SU-DHL-6 (cell line): ENCODE results near the gene HORMAD1.

ENCODE experiments used
- H2AFZ ChIP-seq: fragments of 200-600 bp; sonication (generic); 2 replicates; pipeline ENCODE4 v1.6.1; 2014; ENCODE audit warnings: low read depth, mild to moderate bottlenecking, moderate library complexity, mixed read lengths, antibody characterized with exemption, low read length; ENCODE audit not compliant: severe bottlenecking
- H3F3A ChIP-seq: fragments of 200-600 bp; shearing (Covaris generic); 2 replicates; pipeline ENCODE4 v1.6.0; 2016; ENCODE audit warnings: antibody characterized with exemption, mild to moderate bottlenecking; ENCODE audit not compliant: insufficient read depth
- H3K27ac ChIP-seq: fragments of 200-600 bp; sonication (generic); 2 replicates; pipeline ENCODE4 v1.5.1; 2016; ENCODE audit warnings: low read depth, mild to moderate bottlenecking, low read length, moderate library complexity, mixed read lengths
- H3K27me3 ChIP-seq: fragments of 200-600 bp; sonication (generic), shearing (Covaris generic); 2 replicates; pipeline ENCODE4 v1.6.0; 2014; ENCODE audit warnings: mild to moderate bottlenecking, low read length
- H3K36me3 ChIP-seq: fragments of 200-600 bp; sonication (generic); 2 replicates; pipeline ENCODE4 v1.6.1; 2014; ENCODE audit warnings: mild to moderate bottlenecking, low read length, mixed read lengths
- H3K4me2 ChIP-seq: fragments of 300-600, 200-600 bp; shearing (Covaris generic), sonication (generic); 2 replicates; pipeline ENCODE4 v1.6.0; 2014; ENCODE audit warnings: low read length, low read depth, mild to moderate bottlenecking; ENCODE audit not compliant: poor library complexity, severe bottlenecking
- H3K4me3 ChIP-seq: fragments of 200-600 bp; sonication (generic); 2 replicates; pipeline ENCODE4 v1.5.1; 2014; ENCODE audit warnings: antibody characterized with exemption, low read length, mild to moderate bottlenecking, mixed read lengths; ENCODE audit not compliant: insufficient read depth, poor library complexity, severe bottlenecking
- H3K79me2 ChIP-seq: fragments of 200-600 bp; sonication (generic); 2 replicates; pipeline ENCODE4 v1.6.1; 2014; ENCODE audit warnings: mild to moderate bottlenecking, low read length, moderate library complexity; ENCODE audit not compliant: insufficient read depth
- H3K9ac ChIP-seq: fragments of 200-600 bp; sonication (generic); 2 replicates; pipeline ENCODE4 v1.7.0; 2014; ENCODE audit warnings: mild to moderate bottlenecking, low read length
- H3K9me2 ChIP-seq: fragments of 200-600 bp; sonication (generic); replicated peaks from 2 replicates; pipeline ENCODE4 v1.6.1; 2014; ENCODE audit warnings: low read length; ENCODE audit not compliant: insufficient read depth
- H3K9me3 ChIP-seq: fragments of 200-600 bp; sonication (generic); 2 replicates; pipeline ENCODE4 v1.6.1; 2014; ENCODE audit warnings: low read length, mixed read lengths; ENCODE audit not compliant: insufficient read depth
- H4K20me1 ChIP-seq: fragments of 200-600 bp; sonication (generic); 2 replicates; pipeline ENCODE4 v1.6.1; 2014; ENCODE audit warnings: low read depth, mild to moderate bottlenecking, antibody characterized with exemption, low read length, moderate library complexity, mixed read lengths
- EZH2phosphoT487 ChIP-seq: fragments of 200-600 bp; sonication (generic), shearing (Covaris generic); conservative IDR thresholded peaks from 2 replicates; pipeline ENCODE4 v1.6.1; 2018; ENCODE audit warnings: mild to moderate bottlenecking, antibody characterized with exemption, low read length, moderate library complexity, mixed read lengths
- TF ChIP-seq, protein P1 (sequence below): fragments of 200-600 bp; sonication (generic); IDR thresholded peaks from one replicate; pipeline ENCODE4 v1.5.1; 2017; ENCODE audit warnings: antibody characterized with exemption, mild to moderate bottlenecking, low read length, moderate library complexity; ENCODE audit not compliant: insufficient read depth, poor library complexity, severe bottlenecking

Gene HORMAD1

DNA sequence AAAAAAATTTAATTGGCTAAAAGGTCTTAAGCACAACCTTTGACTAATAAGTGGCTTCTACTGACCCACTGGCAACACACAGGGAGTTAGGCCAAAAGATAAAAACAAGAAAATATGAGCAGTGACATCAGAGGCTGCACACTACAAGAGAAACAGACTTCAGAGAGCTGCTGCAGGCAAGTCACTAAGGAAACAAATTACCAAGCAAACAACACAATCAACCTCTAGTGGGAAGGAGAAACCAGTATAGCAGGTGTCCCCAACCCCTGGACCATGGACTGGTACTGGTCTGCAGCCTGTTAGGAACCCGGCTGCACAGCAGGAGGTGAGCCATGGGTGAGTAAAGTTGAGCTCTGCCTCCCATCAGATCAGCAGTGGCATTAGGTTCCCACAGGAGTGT lies 70.5 kb downstream of the HORMAD1 start:
- Histone ChIP-seq H3K36me3 (no peaks in the 10 kb centered on the region), H3K4me3 (no peak overlapping the region), H3K9me3 (no peaks in the 10 kb centered on the region), H2AFZ (no peak overlapping the region), H4K20me1 (no peaks in the 10 kb centered on the region), H3K9me2 (no peaks in the 10 kb centered on the region), H3K27me3 (no peaks in the 10 kb centered on the region), H3K27ac (no peak overlapping the region), H3F3A (peaks cover 6% of the 10 kb centered on the region; the same call in 1 of the 2 replicates), H3K4me2 (no peak overlapping the region), H3K9ac (no peak overlapping the region), H3K79me2 (no peaks in the 10 kb centered on the region)
- TF ChIP-seq, protein P1, sequence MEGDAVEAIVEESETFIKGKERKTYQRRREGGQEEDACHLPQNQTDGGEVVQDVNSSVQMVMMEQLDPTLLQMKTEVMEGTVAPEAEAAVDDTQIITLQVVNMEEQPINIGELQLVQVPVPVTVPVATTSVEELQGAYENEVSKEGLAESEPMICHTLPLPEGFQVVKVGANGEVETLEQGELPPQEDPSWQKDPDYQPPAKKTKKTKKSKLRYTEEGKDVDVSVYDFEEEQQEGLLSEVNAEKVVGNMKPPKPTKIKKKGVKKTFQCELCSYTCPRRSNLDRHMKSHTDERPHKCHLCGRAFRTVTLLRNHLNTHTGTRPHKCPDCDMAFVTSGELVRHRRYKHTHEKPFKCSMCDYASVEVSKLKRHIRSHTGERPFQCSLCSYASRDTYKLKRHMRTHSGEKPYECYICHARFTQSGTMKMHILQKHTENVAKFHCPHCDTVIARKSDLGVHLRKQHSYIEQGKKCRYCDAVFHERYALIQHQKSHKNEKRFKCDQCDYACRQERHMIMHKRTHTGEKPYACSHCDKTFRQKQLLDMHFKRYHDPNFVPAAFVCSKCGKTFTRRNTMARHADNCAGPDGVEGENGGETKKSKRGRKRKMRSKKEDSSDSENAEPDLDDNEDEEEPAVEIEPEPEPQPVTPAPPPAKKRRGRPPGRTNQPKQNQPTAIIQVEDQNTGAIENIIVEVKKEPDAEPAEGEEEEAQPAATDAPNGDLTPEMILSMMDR, result no peak
- no peak for TF ChIP-seq EZH2phosphoT487

DNA sequence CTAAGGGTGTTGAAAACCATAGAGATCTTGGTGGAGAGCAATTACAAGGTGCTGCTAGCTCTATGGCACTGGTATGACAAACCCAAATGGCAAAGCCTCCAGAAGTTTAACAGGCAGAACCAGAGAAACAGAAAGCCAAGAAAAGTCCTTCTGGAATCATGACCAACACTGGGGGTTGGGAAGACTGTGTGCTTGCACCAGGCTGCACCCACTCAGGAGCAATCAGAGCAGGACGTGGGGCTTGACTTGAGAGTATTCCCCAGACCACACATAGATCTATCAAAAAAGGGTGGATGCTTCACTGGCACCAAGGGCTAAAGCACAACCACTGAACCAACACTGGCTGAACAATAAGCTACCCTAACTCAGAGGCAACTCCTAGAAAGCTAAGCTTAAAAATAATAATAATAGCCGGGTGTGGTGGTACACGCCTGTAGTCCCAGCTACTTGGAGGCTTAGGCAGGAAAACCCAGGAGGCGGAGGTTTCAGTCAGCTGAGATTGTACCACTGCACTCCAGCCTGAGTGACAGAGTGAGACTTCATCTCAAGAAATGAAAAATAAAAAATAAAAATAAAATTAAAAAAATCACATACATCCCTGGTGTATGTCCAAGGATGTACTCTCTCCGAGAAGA lies 71.1 kb downstream of the HORMAD1 start:
- Histone ChIP-seq H3K27me3 (no peaks in the 10 kb centered on the region), H3K9me2 (no peaks in the 10 kb centered on the region), H3K27ac (no peak overlapping the region), H4K20me1 (no peaks in the 10 kb centered on the region), H3K9ac (no peak overlapping the region), H2AFZ (no peak overlapping the region), H3K4me2 (no peak overlapping the region), H3K36me3 (no peaks in the 10 kb centered on the region), H3K79me2 (no peaks in the 10 kb centered on the region), H3F3A (peaks cover 6% of the 10 kb centered on the region; the same call in 1 of the 2 replicates), H3K9me3 (no peaks in the 10 kb centered on the region), H3K4me3 (no peak overlapping the region)
- TF ChIP-seq, protein P1, result no peak
- TF ChIP-seq EZH2phosphoT487, result no peak
